ENCODE measurements around the gene ELOF1.

DNA sequence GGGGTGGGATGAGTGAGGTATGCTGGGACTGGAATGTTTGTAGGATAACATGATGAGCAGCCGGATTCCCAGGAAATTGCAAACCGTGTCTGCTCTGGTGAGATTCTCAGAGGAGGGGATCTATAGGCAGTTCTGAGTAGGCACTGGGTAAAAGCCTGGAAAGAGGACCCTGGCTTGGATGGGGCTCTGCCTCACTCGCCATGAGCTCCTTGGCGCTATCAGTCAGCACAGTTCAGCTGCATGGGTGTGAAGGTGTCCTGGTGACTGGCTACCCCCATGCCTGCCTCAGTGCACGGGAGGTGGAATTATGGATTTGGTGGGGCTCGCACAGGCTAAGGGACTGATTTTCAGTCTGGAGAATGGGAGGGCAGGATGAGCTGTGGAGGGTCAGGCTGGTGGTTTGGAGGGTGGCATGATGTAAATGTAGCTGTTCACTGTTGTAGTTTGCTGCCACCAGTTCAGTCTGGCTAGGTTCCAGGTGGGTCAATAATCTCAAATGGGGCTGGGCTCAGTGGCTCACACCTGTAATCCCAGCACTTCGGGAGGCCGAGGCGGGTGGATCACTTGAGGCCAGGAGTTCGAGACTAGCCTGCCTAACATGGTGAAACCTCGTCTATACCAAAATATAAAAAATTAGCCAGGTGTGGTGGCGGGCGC, 29.1 kb upstream of the ELOF1 start:
- no peak for TF ChIP-seq ZNF239 (tag by site-specific recombination; IDR thresholded peaks at IDR 0.05)
- TF ChIP-seq, protein P1, sequence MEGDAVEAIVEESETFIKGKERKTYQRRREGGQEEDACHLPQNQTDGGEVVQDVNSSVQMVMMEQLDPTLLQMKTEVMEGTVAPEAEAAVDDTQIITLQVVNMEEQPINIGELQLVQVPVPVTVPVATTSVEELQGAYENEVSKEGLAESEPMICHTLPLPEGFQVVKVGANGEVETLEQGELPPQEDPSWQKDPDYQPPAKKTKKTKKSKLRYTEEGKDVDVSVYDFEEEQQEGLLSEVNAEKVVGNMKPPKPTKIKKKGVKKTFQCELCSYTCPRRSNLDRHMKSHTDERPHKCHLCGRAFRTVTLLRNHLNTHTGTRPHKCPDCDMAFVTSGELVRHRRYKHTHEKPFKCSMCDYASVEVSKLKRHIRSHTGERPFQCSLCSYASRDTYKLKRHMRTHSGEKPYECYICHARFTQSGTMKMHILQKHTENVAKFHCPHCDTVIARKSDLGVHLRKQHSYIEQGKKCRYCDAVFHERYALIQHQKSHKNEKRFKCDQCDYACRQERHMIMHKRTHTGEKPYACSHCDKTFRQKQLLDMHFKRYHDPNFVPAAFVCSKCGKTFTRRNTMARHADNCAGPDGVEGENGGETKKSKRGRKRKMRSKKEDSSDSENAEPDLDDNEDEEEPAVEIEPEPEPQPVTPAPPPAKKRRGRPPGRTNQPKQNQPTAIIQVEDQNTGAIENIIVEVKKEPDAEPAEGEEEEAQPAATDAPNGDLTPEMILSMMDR (tag by site-specific recombination; IDR thresholded peaks at IDR 0.05): no peak
- TF ChIP-seq KLF9 (tag by site-specific recombination; IDR thresholded peaks at IDR 0.05; ENCODE audit: low read depth): no peak
- TF ChIP-seq ZNF768 (tag by site-specific recombination; IDR thresholded peaks at IDR 0.05): no peak
- TF ChIP-seq, protein P2, sequence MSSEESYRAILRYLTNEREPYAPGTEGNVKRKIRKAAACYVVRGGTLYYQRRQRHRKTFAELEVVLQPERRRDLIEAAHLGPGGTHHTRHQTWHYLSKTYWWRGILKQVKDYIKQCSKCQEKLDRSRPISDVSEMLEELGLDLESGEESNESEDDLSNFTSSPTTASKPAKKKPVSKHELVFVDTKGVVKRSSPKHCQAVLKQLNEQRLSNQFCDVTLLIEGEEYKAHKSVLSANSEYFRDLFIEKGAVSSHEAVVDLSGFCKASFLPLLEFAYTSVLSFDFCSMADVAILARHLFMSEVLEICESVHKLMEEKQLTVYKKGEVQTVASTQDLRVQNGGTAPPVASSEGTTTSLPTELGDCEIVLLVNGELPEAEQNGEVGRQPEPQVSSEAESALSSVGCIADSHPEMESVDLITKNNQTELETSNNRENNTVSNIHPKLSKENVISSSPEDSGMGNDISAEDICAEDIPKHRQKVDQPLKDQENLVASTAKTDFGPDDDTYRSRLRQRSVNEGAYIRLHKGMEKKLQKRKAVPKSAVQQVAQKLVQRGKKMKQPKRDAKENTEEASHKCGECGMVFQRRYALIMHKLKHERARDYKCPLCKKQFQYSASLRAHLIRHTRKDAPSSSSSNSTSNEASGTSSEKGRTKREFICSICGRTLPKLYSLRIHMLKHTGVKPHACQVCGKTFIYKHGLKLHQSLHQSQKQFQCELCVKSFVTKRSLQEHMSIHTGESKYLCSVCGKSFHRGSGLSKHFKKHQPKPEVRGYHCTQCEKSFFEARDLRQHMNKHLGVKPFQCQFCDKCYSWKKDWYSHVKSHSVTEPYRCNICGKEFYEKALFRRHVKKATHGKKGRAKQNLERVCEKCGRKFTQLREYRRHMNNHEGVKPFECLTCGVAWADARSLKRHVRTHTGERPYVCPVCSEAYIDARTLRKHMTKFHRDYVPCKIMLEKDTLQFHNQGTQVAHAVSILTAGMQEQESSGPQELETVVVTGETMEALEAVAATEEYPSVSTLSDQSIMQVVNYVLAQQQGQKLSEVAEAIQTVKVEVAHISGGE (tag by site-specific recombination; conservative IDR thresholded peaks at IDR 0.05; ENCODE audit: low read depth): no peak
- TF ChIP-seq SALL2 (tag by site-specific recombination; IDR thresholded peaks at IDR 0.05; ENCODE audit: borderline replicate concordance): no peak
- no peak for TF ChIP-seq ZNF830 (tag by site-specific recombination; IDR thresholded peaks at IDR 0.05; ENCODE audit: low read depth)
- TF ChIP-seq RBAK (tag by site-specific recombination; IDR thresholded peaks at IDR 0.05): no peak
- no peak for TF ChIP-seq KLF16 (tag by site-specific recombination; IDR thresholded peaks at IDR 0.05)
